ENCODE measurements around the gene KRTAP1-3. TPM values are rescaled to one million over a fixed set of nuclear protein-coding genes. Genes with fewer than 3 reads are reported as not detected.

The KRTAP1-3 gene
- total RNA-seq, 2 experiments from 2014 or later: not detected

Other genes with a start within 250 kb of the KRTAP1-3 start
- not detected for gene KRT28, start 234.9 kb downstream of the KRTAP1-3 start, total RNA-seq
- gene KRT10, start 212.3 kb downstream of the KRTAP1-3 start, total RNA-seq: 10 to 100 TPM; 23.9 to 29.7 TPM
- not detected for gene KRT12, start 167.7 kb downstream of the KRTAP1-3 start, total RNA-seq
- not detected for gene KRT20, start 149.6 kb downstream of the KRTAP1-3 start, total RNA-seq
- not detected for gene KRT23, start 97.2 kb downstream of the KRTAP1-3 start, total RNA-seq
- gene KRT39, start 67.9 kb downstream of the KRTAP1-3 start, total RNA-seq: not detected
- gene KRT40, start 50.5 kb downstream of the KRTAP1-3 start, total RNA-seq: not detected
- not detected for gene KRTAP3-3, start 40.7 kb downstream of the KRTAP1-3 start, total RNA-seq
- not detected for gene KRTAP3-2, start 35.0 kb downstream of the KRTAP1-3 start, total RNA-seq
- gene KRTAP3-1, start 25.7 kb downstream of the KRTAP1-3 start, total RNA-seq: not detected
- gene KRTAP1-5, start 7.7 kb downstream of the KRTAP1-3 start, total RNA-seq: not detected
- not detected for gene KRTAP1-4, start 4.7 kb downstream of the KRTAP1-3 start, total RNA-seq
- not detected for gene KRTAP1-1, start 6.6 kb upstream of the KRTAP1-3 start, total RNA-seq
- gene KRTAP2-1, start 12.4 kb upstream of the KRTAP1-3 start, total RNA-seq: not detected
- gene KRTAP2-2, start 20.4 kb upstream of the KRTAP1-3 start, total RNA-seq: not detected
- gene KRTAP2-3, start 25.2 kb upstream of the KRTAP1-3 start, total RNA-seq: not detected
- gene KRTAP2-4, start 31.0 kb upstream of the KRTAP1-3 start, total RNA-seq: not detected
- not detected for gene KRTAP4-7, start 49.3 kb upstream of the KRTAP1-3 start, total RNA-seq
- not detected for gene KRTAP4-8, start 63.3 kb upstream of the KRTAP1-3 start, total RNA-seq
- gene KRTAP4-16, start 67.3 kb upstream of the KRTAP1-3 start, total RNA-seq: not detected
- not detected for gene KRTAP4-9, start 70.5 kb upstream of the KRTAP1-3 start, total RNA-seq
- gene KRTAP4-11, start 83.5 kb upstream of the KRTAP1-3 start, total RNA-seq: not detected
- not detected for gene KRTAP4-12, start 89.3 kb upstream of the KRTAP1-3 start, total RNA-seq
- not detected for gene KRTAP4-6, start 105.7 kb upstream of the KRTAP1-3 start, total RNA-seq
- gene KRTAP4-5, start 115.0 kb upstream of the KRTAP1-3 start, total RNA-seq: not detected
- not detected for gene KRTAP4-4, start 125.9 kb upstream of the KRTAP1-3 start, total RNA-seq
- gene KRTAP4-3, start 133.3 kb upstream of the KRTAP1-3 start, total RNA-seq: not detected
- gene KRTAP4-2, start 143.3 kb upstream of the KRTAP1-3 start, total RNA-seq: not detected
- gene KRTAP4-1, start 150.0 kb upstream of the KRTAP1-3 start, total RNA-seq: not detected
- not detected for gene KRTAP9-1, start 155.0 kb upstream of the KRTAP1-3 start, total RNA-seq
- gene KRTAP9-2, start 191.8 kb upstream of the KRTAP1-3 start, total RNA-seq: not detected
- gene KRTAP9-3, start 197.6 kb upstream of the KRTAP1-3 start, total RNA-seq: not detected
- gene KRTAP9-8, start 203.1 kb upstream of the KRTAP1-3 start, total RNA-seq: not detected
- gene KRTAP9-4, start 214.8 kb upstream of the KRTAP1-3 start, total RNA-seq: not detected
- not detected for gene KRTAP9-9, start 220.5 kb upstream of the KRTAP1-3 start, total RNA-seq
- not detected for gene KRTAP9-6, start 230.5 kb upstream of the KRTAP1-3 start, total RNA-seq
- not detected for gene KRTAP9-7, start 240.8 kb upstream of the KRTAP1-3 start, total RNA-seq

Measured in activated naive CD4-positive, alpha-beta T cell treated with anti-CD3 and anti-CD28 coated beads, Interleukin-2, amount 10 ng/mL, durations not matched to agents 5 hours and 36 hours (primary cell).